H7 (cell line): ENCODE results near the gene BOC. TPM values are rescaled to one million over a fixed set of nuclear protein-coding genes. Genes with fewer than 3 reads are reported as not detected.
A peak's percentile ranks its signal among the peaks of the same experiment; 100 is the strongest.

Source experiments
- DNase-seq: peaks from one replicate; pipeline ENCODE4 v3.0.0; 2012
- H3K27me3 ChIP-seq: 2 replicates; pipeline ENCODE4 v1.6.0; 2011; ENCODE audit warnings: mild to moderate bottlenecking, low read length; ENCODE audit not compliant: control insufficient read depth, insufficient read depth
- H3K36me3 ChIP-seq: replicated peaks from 2 replicates; pipeline ENCODE4 v1.5.1; 2011; ENCODE audit warnings: low read length; ENCODE audit not compliant: control insufficient read depth, insufficient read depth
- H3K4me3 ChIP-seq: 2 replicates; pipeline ENCODE4 v1.5.1; 2011; ENCODE audit warnings: low read depth, mild to moderate bottlenecking, control low read depth, low read length, moderate library complexity; ENCODE audit not compliant: insufficient read depth
- total RNA-seq: library from RNA; depleted of rRNA; stranded (reverse); fragments of >200 nt; shearing (Covaris generic); gene quantifications from 2 replicates; pipeline ENCODE4 v1.2.3, GENCODE V29; 2014

Gene BOC
- total RNA-seq, 1 experiment from 2014 or later: 3.0 TPM

- H3K27me3 ChIP-seq: no peaks in the 10 kb centered on the region; the same call in 1 of the 2 replicates
- no peak overlapping the region for H3K4me3 ChIP-seq
Observed at GRCh38 chr3:113225286-113225685, 13.9 kb downstream of the BOC start.

GRCh38 chr3:113226491-113226890, 15.1 kb downstream of the BOC start:
- no peaks in the 10 kb centered on the region for H3K36me3 ChIP-seq
- no peaks in the 10 kb centered on the region; the same call in 1 of the 2 replicates for H3K27me3 ChIP-seq
- DNase-seq: no peak
- no peak overlapping the region for H3K4me3 ChIP-seq

More at GRCh38 chr3:113225286-113225685, 13.9 kb downstream of the BOC start:
- DNase-seq: no peak
- H3K36me3 ChIP-seq: no peaks in the 10 kb centered on the region

DNA sequence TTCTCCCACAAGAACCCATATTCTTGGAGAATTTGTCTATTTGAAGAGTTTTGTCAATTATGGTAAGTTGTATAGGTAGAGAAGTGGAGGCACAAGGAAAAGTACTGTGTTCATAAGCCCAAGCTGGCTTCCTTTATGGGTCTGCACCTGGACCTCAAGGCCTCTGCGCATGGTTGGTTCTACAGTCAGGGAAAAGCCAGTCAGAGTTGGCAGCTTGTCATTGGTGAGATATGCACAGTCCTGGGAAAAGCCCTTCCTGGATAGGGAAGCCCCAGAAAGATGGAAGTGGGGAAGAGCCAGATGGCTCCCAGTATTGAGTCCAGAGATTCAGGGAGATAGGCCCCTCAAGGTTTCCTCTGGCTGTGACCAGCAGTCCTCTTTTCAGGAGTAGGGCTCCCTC, 15.8 kb downstream of the BOC start:
- H3K36me3 ChIP-seq: no peaks in the 10 kb centered on the region
- H3K27me3 ChIP-seq: no peaks in the 10 kb centered on the region; the same call in 1 of the 2 replicates
- no peak overlapping the region for H3K4me3 ChIP-seq
- no peak for DNase-seq

- Histone ChIP-seq H3K4me3 (no peak overlapping the region), H3K27me3 (no peaks in the 10 kb centered on the region; the same call in 1 of the 2 replicates), H3K36me3 (no peaks in the 10 kb centered on the region)
- DNase-seq: peak; percentile 52
Observed at GRCh38 chr3:113228498-113229286, 17.3 kb downstream of the BOC start.

DNA sequence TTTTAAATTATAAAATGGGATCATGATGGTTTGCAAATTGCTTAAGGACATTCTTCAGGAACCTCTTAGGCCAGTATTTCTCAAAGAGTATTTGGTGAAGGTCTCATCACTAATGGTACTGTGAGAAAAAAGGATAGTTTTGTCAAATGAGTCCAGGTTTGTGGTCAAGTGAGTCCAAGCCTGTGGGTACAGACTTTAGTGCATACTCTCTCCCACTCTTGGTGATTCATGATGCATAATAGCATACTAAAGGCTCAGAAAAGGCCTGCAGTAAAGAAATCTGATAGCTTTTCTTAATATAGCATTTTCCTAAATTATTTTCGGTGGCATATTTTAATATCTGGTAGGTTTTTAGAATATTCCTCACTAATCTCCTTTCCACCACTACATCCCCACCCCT, 20.0 kb downstream of the BOC start:
- Histone ChIP-seq H3K36me3 (no peaks in the 10 kb centered on the region), H3K4me3 (no peak overlapping the region), H3K27me3 (no peaks in the 10 kb centered on the region)
- no peak for DNase-seq

DNA sequence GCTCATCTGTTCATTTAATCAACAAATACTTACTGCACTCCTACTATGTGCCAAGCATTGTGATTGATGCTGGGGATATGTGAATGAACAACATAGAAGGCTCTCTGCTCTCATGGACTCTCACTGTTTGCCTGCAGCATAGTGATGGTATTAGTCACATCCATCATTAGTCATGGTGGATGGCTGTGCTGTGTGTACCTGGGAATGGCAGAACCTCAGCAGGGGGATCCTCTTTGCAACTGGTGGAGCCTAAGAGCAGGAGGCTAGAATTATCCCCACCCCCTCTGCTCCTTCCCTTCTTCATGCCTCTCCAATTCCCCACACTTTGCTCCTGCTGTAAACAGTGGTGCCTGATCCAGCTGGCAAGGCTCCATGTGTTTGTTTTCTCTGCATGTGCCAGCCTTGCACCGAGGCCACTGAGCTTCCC, 20.5 kb downstream of the BOC start:
- Histone ChIP-seq H3K4me3 (no peak overlapping the region), H3K27me3 (no peaks in the 10 kb centered on the region), H3K36me3 (no peaks in the 10 kb centered on the region)
- DNase-seq: no peak

- Histone ChIP-seq H3K36me3 (no peaks in the 10 kb centered on the region), H3K27me3 (no peaks in the 10 kb centered on the region), H3K4me3 (no peak overlapping the region)
- DNase-seq: no peak
Observed at GRCh38 chr3:113232342-113232741, 21.0 kb downstream of the BOC start.

- no peak for DNase-seq
- no peaks in the 10 kb centered on the region for H3K27me3 ChIP-seq
- H3K36me3 ChIP-seq: no peaks in the 10 kb centered on the region
- H3K4me3 ChIP-seq: no peak overlapping the region
Observed at GRCh38 chr3:113233497-113233896, 22.1 kb downstream of the BOC start.

GRCh38 chr3:113234028-113234427, 22.7 kb downstream of the BOC start:
- DNase-seq: no peak
- H3K4me3 ChIP-seq: no peak overlapping the region
- no peaks in the 10 kb centered on the region for H3K36me3 ChIP-seq
- H3K27me3 ChIP-seq: no peaks in the 10 kb centered on the region

GRCh38 chr3:113234688-113235260, 23.4 kb downstream of the BOC start:
- H3K4me3 ChIP-seq: no peak overlapping the region
- no peaks in the 10 kb centered on the region for H3K36me3 ChIP-seq
- no peaks in the 10 kb centered on the region for H3K27me3 ChIP-seq
- DNase-seq: no peak

DNA sequence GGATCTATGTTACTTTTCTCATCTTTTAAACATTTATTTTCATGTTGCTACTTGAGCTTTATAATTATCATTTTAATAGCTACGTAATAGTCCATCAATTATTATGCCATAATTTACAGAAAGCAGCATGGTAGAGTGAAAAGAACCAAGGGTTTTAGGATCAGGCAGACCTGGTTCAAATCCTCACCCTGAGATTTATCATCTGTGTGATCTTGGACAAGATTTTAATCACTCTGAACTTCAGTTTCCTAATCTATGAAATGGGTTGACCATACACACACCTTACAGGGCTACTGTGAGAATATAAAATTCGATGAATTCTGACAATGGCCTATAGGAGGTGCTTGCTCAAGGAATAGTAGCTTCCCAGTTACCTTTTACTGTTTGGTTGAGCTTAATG, 27.1 kb downstream of the BOC start:
- no peak overlapping the region for H3K4me3 ChIP-seq
- no peaks in the 10 kb centered on the region for H3K27me3 ChIP-seq
- no peaks in the 10 kb centered on the region for H3K36me3 ChIP-seq
- no peak for DNase-seq

GRCh38 chr3:113240841-113241240, 29.5 kb downstream of the BOC start:
- Histone ChIP-seq H3K36me3 (no peaks in the 10 kb centered on the region), H3K4me3 (no peak overlapping the region), H3K27me3 (no peaks in the 10 kb centered on the region)
- DNase-seq: no peak

GRCh38 chr3:113241292-113242095, 30.1 kb downstream of the BOC start:
- Histone ChIP-seq H3K27me3 (no peaks in the 10 kb centered on the region), H3K4me3 (no peak overlapping the region), H3K36me3 (no peaks in the 10 kb centered on the region)
- peak; percentile 55 for DNase-seq

GRCh38 chr3:113242096-113242581, 30.8 kb downstream of the BOC start:
- H3K36me3 ChIP-seq: no peaks in the 10 kb centered on the region
- H3K4me3 ChIP-seq: no peak overlapping the region
- no peaks in the 10 kb centered on the region for H3K27me3 ChIP-seq
- DNase-seq: no peak
